Peyer's patch (tissue), 4 donors: ENCODE data around the gene HSPBAP1.

Experiments
- CTCF ChIP-seq, 6 experiments: fragments of 450-650 bp in 4 of 6; fragments of 200-600 bp in 2 of 6; sonication (generic) in 1 of 6; IDR thresholded peaks; one replicate each; pipeline ENCODE4 v1.5.1; 2017 to 2019; ENCODE audit warnings: antibody characterized with exemption in 6 of 6, mild to moderate bottlenecking in 3 of 6, moderate library complexity in 1 of 6
- POLR2A ChIP-seq, 2 donors: fragments of 450-650 bp; IDR thresholded peaks; one replicate each; pipeline ENCODE4 v1.5.1; 2017; ENCODE audit warnings: antibody characterized with exemption in 2 of 2, mild to moderate bottlenecking in 2 of 2, moderate library complexity in 2 of 2

- no peak for TF ChIP-seq POLR2A (IDR thresholded peaks at IDR 0.05)
- TF ChIP-seq CTCF (IDR thresholded peaks at IDR 0.05), result no peak
Observed at GRCh38 chr3:122727766-122728165, 65.9 kb downstream of the HSPBAP1 start.
